Measurements from ENCODE around the gene ELP1.
"Not testable (repeated sequence)": the region's sequence is repeated elsewhere in the genome, so short reads cannot be mapped to it uniquely, and the experiment has no call there.

ELP1 gene

DNA sequence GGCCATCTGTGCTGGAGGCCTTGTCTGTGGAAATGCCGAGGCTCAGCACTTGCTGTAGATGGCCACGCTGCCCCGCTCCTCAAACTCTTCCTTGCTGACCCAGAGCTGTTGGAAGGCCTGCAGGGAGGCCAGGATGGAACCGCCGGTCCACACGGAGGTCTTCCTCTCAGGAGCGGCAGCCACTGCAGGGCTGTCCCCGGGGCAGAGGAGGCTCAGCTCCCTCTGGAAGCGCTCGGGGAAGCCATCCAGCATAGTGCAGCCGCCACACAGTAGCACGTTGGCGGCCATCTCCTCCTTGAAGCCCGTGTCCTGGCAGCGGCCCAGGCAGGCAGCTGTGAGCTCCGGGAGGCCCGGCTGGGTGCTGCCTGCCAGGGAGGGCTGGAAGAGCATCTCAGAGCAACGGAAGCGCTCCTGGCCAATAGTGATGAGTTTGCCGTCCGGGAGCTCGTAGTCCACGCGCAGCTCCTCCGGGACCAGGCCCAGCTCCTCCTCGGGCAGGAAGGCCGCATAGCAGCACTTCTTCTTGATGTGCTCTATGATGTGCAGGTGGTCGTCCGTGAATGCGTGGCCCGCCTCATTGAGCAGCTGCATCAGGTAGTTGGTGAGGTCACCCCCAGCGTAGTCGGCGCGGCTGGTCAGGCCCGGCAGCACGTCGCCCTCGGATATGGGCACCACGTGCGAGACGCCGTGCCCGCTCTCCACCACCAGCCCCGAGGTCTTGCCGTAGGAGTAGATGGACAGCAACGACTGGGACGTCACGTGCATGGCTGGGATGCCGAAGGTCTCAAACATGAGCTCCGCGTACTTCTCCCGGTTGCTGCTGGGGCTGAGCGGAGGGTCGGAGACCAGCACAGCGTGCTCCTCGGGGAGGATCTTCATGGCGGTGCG, 79.0 kb downstream of the ELP1 start:
- peak in 2 of 56 donors; percentile 2 to 3 for DNase-seq

DNA sequence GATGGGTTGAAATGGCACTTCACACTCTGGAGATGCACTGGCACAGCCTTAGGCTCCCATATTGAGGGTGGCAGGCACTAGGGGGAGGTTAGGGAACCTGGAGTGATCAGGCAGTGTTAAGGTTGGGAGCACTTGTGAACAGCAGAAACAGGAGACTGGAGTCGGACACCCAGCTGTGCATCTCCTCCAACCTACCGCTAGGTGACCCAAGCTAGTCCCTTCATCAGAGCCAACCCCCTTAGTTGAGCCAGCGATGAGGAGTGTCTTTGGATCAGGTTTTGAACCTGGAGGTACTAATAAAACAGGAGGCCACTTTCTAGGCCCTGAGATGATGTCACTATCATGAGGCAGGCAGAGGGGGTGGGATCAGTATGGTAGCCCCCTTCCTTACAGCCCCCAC, 79.8 kb downstream of the ELP1 start:
- no peak for DNase-seq

DNA sequence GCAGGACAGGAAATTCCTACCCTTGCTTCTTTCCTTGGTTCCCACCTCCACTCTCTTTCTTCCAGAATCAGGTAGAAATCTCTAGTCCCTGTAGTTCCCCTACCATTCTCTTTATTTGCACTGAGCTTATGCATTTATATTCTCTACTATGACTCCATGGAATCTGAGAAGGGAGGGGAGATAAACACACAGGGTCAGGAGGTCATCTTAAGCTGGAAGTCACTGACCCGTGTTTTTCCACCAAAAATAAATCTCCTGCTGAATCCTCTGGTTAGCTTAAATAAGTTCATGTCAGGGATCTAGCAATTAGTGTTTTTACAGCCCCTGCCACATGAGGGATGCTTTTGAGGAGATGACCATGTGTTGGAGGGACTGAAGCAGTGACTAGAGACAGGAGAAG, 81.8 kb downstream of the ELP1 start:
- no peak for DNase-seq

DNA sequence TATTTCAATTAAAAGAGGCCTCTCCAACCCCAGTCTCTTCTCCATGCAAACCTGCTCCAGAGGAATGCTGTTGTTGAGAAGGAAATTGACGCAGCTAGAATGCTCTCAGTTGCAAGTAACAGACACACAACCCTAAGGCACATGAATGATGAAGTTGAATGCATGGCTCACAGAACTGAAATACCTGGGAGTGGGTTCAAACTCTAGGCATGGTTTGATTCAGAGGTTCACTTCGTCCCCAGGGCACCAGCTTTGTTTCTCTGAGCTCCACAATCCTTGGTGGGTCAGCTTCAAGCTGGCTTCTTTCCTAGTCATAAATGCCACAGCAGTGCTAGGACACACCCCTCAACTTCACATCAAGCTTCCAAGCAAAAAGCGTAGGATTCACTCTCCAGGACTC, 82.8 kb downstream of the ELP1 start:
- DNase-seq = no peak

DNA sequence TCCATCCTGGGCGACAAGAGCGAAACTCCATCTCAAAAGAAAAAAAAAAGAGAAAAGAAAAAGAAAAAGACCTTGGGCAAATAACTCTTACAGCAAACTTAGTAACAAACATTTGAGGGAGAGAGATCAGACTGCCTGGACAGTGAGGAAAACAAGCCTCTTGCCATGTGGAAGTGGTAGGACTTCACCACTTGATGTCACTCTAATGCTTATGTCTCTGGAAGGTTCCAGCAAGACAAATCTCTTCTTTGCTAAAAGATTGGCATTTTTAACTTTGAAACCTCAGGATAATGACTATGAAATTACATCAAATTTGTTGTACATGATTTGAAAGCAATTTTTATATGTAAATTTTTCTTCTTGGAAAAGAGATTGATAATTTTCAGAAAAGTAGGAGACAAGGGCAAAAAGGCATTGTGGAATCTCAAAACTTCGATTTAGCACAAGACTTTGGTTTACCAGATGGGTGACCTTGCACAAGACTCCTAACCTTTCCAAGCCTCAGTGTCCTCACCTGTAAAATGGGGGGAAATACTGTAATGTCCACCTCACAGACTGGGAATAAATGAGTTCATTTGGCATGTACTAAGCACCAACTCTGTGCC, 83.5 kb downstream of the ELP1 start:
- DNase-seq = no peak

DNA sequence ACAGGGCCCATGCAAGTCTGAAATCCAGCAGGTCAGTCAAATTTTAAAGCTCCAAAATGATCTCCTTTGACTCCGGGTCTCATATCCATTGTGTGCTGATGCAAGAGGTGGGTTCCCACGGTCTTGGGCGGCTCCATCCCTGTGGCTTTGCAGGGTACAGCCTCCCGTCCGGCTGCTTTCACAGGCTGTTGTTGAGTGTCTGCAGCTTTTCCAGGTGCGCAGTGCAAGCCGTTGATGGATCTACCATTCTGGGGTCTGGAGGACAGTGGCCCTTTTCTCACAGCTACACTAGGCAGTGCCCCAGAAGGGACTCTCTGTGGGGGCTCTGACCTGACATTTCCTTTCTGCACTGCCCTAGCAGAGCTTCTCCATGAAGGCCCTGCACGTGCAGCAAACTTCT, 85.6 kb downstream of the ELP1 start:
- DNase-seq = not testable (repeated sequence)

DNA sequence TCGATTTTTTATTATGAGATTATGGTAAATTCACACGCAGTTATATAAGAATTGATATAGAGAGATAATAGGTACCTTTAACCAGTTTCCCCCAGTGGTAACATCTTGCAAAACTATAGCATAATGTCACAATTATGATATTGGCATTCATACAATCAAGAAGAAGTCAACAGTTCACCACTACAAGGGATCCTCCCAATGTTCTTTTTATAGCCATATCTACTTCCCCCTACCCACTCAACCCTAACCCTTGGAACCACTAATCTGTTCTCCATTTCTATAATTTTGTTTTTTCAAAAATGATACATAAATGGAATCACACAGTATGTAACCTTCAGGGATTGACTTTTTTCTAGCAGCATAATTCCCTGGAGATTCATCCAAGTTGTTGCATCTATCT, 88.0 kb downstream of the ELP1 start:
- DNase-seq = no peak

DNA sequence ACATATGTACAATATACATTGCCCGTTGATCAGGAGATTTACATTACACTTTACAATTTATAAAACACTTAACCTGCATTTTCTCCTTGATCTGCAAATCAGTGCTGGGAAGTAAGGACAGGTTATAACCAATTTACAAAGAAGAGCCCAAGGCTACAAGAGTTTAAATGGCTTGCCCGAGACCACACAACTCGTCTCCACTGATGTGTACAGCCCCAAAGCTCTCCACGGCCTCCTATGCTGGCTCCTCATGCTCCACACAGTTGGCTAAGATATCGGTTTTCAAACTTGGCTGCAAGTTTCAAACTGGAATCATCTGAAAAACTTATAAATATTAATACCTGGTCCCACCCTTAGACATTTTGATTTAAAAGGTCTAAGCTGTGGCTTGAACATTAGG, 88.4 kb downstream of the ELP1 start:
- DNase-seq = no peak

DNA sequence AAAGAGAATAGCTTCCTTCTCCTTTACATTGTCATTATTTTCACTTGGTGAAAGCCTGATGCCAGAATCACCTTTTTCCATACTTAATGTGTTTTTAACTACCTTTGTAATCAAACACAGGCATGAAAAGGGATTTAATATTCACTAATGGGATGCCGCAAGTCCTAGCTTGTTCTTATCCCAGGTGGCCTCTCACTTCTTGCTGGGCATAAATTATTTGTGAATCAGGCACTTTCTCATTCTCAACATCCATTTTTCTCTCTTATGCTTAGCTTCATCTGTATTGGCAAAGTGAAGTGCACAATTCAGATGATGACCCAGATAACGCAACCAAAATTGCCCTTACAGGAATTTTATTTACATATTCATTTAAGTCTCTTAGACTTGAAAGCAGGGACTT, 89.1 kb downstream of the ELP1 start:
- no peak for DNase-seq

DNA sequence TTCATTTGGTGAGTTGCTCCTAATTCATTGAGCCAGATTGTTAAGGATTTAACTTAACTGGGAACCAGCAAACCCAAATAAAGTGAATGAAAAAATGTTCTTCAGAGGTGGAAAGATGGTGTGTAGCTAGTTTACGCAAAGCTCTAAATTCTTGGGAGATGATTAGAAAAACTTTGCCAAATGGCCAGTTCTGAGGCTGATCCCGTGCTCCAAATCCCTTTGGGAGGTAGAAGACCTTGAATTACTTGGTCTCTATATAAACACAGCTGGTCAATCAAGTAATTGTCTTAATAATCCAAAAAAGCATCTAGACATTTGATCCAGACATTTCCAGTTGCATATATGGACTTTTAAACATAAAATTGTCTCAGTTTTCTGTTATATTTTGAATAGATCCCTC, 89.5 kb downstream of the ELP1 start:
- no peak for DNase-seq

DNA sequence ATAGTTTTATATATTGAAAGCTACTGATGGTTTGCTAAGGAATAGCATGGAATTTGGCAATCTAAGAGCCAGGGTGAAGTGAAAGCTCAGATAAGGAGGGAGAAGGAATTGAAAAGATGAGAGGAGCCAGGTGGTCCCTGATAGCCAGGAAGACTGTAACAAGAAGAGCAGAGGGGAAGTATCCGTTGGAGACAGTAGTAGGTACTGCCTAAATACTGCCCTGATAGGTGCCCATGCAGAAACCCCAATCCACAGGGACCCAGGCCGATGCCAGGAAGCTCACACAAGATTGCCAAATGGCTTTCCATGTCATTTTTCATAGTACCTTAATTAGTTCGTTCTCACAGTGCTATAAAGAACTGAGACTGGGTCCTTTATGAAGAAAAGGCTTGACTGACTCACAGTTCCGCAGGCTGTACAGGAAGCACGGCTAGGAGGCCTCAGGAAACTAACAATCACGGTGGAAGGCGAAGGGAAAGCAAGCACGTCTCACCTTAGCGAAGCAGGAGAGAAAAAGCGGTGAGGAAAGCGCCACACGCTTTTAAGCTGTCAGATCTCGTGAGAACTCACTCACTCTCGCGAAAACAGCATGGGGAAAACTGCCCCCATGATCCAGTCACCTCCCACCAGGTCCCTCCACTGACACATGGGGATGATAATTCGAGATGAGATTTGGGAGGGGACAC, 91.2 kb downstream of the ELP1 start:
- DNase-seq = no peak

DNA sequence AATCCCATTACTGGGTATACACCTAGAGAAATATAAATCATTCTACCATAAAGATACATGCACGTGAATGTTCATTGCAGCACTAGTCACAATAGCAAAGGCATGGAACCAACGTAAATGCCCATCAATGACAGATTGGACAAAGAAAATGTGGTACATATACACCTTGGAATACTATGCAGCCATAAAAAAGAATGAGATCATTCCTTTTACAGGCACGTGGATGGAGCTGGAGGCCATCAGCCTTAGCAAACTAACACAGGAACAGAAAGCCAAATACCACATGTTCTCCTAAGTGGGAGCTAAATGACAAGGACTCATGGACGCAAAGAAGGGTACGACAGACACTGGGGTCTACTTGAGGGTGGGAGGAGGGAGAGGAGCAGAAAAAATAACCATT, 94.4 kb downstream of the ELP1 start:
- DNase-seq = not testable (repeated sequence)

DNA sequence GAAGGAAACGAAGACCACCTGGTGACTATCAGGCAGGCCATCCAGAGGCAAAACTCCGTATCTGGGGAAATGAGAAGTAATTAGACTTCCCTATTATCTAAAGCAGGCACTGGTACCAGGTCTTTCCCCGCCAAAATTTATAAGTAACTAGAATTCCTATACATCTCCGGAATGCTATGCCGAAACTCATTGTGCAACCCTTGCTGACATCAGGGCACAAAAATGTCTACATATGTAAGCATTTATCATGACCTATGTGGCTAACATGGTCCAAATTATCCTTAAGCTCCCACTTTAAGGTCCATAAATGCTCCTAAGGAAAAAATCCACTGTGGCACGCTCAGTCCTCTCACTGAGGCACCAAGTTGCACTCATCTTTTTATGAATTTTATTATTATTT, 95.9 kb downstream of the ELP1 start:
- DNase-seq = no peak

DNA sequence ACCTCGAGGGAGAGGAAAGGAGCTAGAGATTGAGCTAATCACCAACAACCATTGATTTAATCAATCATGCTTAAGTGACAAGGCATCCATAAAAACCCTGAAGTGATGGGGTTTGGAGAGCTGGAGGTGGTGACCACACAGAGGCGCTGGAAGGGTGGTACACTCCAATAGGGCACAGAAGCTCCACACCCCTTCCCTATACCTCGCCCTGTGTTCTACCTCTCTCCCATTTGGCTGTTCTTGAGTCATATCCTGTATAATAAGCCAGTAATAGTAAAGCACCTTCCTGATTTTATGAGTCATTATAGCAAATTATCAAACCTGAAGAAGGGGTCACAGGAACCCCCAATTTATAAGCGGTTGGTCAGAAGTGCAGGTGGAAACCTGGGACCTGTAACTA, 96.4 kb downstream of the ELP1 start:
- DNase-seq = no peak

DNA sequence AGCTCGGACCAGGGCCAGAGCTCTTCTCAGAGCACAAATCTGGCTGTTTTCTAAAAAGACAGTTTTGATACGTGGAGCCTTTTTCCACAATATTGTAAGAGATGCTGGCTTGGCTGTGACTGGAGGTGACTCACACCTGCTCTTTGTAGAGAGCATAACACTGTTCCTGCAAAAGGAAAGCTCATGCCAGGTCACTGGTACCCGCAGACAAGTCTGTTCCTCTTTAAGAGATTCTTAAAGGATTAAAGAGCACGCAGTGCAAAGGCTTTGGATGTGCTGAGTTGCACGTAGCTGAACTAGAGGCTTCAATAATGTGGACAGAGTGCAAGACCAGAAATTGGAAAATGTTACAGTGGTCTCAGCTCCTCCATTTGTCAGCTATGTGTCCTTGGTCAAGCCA, 97.1 kb downstream of the ELP1 start:
- DNase-seq = no peak

DNA sequence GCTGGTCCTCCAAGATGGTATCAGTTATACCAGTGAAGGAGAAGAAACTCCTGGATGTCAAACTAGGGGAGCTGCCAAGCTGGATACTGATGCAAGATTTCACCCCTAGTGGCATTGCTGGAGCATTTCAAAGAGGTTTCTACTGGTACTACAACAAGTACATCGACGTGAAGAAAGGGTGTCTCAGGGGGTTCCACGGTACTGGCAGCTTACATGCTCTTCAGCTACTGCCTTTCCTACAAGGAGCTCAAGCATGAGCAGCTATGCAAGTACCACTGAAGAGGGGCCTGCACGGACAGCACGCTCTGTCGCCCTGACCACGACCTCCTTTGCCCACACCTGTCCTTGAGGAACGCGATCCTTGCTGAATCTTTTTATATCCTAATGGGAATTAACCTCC, 97.6 kb downstream of the ELP1 start:
- no peak for DNase-seq

DNA sequence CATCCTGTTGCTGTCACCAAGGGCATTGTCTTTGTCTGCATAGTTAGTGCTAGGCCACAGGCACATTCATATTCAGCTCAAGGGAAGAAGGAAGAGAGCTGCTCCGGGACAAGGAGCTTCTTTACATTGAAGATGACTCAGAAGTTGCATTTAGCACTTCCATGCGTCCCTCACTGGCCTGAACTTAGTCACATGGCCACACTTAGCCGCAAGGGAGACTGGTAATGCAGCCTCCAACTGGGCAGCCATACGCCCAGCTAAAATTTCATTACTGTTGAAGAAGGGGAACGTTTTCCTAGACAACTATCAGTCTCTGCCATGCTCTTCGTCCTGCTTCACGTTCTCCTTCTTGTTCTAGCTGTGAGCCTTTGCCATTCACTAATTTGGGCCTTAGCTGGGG, 98.1 kb downstream of the ELP1 start:
- DNase-seq = no peak

DNA sequence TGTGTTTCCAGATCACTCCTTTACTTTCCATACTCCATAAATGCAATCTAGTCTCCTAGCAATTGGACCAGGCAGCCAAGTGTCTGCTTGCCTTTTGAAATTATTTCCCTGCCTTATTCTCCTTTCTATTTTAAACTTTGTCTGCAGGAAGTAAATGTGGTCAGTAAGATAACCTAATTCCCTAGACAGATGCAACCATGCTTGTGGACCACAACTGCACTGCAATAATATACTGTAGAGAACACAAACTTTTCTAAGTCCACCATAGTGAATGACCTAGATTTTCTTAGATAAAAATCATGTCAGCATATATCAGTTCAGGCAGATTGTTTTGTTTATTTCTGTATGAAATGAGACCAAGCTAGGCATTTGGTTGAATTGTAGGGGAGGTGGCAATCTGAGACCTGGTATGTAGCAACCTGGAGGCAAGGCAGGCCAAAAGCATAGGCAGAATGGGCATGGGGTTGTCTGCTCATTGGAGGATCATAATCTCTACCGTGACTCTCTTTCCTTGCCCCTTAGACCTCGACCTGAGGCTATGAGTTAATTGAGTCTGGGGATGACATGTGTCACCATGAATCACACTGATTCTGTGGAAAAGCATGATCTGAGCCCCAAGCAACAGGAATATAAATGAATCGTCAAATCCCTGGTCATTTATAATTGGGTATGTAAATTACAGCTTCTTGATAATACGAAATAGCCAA, 98.8 kb downstream of the ELP1 start:
- DNase-seq = no peak

DNA sequence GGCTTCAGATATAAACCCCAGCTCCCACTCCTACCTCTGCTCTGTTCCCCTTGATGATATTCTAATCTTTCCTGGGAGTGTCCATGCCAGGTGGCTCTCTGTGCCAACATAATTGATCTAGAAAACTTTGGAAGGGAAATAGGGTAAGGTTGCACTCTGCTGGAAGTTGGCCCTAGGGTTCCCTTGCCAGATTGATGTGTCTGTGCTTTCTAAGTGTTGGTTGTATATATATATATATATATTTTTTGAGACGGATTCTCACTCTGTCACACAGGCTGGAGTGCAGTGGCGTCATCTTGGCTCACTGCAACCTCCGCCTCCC, 101.8 kb downstream of the ELP1 start:
- no peak for DNase-seq

DNA sequence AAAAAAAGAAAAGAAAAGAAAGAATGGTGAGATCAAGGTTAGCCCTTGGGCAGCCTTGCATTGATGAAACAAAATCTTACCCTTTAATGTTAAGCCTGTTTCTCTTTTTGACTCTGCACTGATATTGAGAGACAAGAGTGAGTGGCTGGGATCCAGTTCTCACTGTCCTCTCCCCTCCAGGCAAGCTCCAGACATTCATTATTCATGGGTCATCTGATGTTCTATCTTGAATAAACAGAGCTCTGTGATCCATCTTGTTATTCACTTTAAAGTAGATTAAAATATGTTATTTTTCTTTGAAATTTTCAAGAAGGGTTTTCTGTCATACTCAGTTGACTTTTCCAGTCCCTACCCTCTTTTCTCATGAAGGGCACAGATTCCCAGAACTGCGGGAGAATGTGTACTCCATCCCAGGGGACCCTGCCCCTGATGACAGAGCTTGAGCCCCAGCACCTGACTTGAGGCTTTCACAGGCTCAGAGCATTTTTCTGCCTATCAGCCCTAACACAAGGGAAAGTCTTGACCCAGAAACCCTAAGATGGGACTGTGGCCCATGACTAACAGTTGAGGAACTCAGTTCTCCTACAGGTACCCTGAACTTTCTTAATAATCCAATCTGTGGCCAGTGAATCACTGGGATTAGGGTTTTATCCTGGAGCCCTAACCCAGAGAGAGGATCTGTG, 102.3 kb downstream of the ELP1 start:
- DNase-seq = no peak

DNA sequence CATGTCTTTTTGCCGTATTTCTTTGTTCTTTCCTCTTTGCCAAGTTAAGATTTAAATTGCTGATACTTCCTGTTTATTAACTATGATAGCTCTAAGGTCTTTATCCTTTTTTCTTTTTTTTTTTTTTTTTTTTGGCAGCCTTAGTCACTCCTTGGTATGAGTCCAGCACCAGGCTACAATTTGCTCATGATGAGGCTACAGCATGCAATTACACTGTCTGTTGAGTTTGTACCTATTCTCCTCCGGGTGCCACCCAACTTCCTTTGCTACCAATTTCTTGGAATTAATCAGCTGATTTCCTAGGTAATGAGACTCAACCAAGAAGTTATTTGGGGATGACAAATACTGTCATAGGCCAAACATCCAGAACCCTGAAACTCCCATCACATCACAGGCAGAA, 103.7 kb downstream of the ELP1 start:
- DNase-seq = no peak

DNA sequence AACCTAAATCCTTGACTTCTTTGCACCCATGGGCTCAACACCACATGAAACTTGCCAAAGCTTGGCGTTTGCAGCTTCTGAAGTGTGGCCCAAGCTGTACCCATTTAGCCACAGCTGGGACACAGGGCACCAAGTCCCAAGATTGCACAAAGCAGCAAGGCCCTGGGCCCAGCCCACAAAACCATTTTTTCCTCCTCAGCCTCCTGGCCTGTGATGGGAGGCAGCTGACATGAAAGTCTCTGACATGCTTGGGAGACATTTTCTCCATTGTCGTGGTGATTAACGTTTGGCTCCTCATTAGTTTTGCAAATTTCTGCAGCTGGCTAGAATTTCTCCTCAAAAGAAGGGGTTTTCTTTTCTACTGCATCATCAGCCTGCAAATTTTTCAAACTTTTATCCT, 110.1 kb downstream of the ELP1 start:
- no peak for DNase-seq
